Measurements from ENCODE around the gene WDR35.

WDR35 gene

GRCh38 chr2:20012282-20013125, 22.6 kb upstream of the WDR35 start, which contains the start of gene MATN3:
Gene MATN3, minus strand, starts transcription at chr2:20012668. Its CDS starts 37 bp downstream, at chr2:20012631.
- no peak for TF ChIP-seq CTCF (IDR thresholded peaks at IDR 0.05; ENCODE audit: control extremely low read depth, extremely low read depth, low read depth, missing control alignments)
- DNase-seq (ENCODE audit: extremely low spot score): peak; percentile 45
- ChIA-PET CTCF (interaction anchor here (1.9 to 4.7 kb wide), 4 partner anchors 10 to 85 kb away, joined by 6 to 63 read pairs (median 14); partner anchors contain the start of gene LAPTM4A), POLR2A (no interaction called here)

DNA sequence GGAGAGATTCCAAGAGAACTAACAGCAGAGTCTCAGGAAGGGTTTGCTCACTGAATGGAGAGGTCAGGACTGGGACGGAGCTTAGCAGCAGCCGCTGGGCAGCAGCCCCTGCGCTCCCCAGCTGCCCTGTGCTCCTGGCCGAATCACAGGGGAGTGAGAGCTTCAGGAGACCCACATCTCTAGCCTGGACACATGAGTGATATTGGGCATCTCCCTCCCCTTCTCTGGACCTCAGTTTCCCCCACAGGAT, 22.1 kb upstream of the WDR35 start:
- TF ChIP-seq CTCF (IDR thresholded peaks at IDR 0.05; ENCODE audit: control extremely low read depth, extremely low read depth, low read depth, missing control alignments): no peak
- DNase-seq (ENCODE audit: extremely low spot score): no peak
- CTCF ChIA-PET: interaction anchor here (1.9 to 4.7 kb wide), 2 partner anchors 10 to 36 kb away, joined by 6 to 63 read pairs; partner anchors contain the start of gene LAPTM4A
- POLR2A ChIA-PET: no interaction called here

DNA sequence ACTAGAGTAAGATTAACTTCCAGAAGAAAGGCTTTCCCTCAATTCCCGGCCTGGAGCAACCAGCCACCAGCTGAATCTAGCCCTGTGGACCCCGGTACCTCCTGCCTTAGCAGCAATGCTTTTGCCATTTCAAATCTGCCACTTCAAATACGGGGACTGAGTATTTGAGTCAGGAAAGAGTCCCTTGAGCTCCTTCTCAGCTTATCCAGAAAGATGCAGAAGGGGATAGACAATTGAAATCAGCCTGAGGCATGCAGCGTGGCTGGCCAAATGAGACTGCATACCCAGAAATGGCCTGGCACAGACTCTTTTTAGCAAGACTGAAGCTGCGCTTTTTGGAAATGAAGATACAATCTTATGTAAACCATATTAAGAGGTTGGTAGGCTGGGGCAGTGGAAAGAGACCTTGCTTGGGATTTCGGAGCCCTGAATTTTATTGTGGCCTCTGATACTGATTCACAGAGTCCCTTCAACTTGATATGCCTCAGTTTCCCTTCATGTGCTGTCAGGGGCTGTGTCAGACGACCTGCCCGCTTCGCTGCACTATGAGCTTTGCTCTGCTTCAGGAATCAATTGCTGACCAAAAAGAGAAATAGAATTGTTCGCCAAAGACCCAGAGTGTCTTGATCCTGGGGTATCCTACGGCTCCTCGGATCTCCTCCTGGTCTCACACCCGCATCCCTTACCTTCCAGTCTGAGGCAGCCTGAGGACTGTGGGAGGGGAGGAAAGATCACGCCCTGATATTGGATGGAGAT, 21.5 kb upstream of the WDR35 start:
- no peak for DNase-seq (ENCODE audit: extremely low spot score)
- CTCF ChIA-PET: interaction anchor here (0.7 to 1.9 kb wide), 3 partner anchors 9 to 14 kb away, joined by 3 to 6 read pairs (median 4); no protein-coding TSS in a partner anchor
- no peak for TF ChIP-seq CTCF (IDR thresholded peaks at IDR 0.05; ENCODE audit: control extremely low read depth, extremely low read depth, low read depth, missing control alignments)
- POLR2A ChIA-PET: no interaction called here

GRCh38 chr2:20008703-20009102, 18.8 kb upstream of the WDR35 start:
- DNase-seq (ENCODE audit: extremely low spot score): no peak
- CTCF ChIA-PET: no interaction called here
- no peak for TF ChIP-seq CTCF (IDR thresholded peaks at IDR 0.05; ENCODE audit: control extremely low read depth, extremely low read depth, low read depth, missing control alignments)
- POLR2A ChIA-PET: no interaction called here

DNA sequence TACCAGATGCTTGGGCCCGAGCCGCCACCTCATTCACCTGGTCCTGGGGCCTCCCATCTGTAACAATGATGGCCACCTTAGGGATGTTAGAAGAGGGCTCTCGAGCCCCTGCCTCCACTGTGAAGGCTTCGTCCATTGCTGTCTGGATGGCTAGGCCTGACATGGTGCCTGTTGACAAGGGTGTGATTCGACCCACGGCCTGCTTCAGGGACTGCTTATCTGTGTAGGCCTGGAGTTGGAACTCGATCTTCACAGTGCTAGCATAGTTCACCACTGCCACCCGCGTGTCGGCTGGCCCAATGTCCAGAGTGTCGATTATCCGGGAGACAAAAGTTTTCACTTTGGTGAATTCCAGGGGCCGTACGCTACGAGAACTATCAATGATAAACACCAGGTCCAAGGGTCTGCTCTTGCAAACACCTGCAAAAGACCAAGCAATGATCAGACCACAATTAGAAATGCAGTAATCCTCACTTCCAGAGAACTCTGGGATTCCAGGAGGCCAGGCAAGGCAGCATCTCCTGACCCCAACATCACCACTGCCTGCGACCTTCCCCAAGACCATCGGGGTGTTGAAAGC, 16.1 kb upstream of the WDR35 start:
- no peak for TF ChIP-seq CTCF (IDR thresholded peaks at IDR 0.05; ENCODE audit: control extremely low read depth, extremely low read depth, low read depth, missing control alignments)
- no peak for DNase-seq (ENCODE audit: extremely low spot score)
- POLR2A ChIA-PET: no interaction called here
- CTCF ChIA-PET: interaction anchor here (0.9 to 1.6 kb wide), 2 partner anchors 9 to 10 kb away, joined by 5 read pairs; no protein-coding TSS in a partner anchor

DNA sequence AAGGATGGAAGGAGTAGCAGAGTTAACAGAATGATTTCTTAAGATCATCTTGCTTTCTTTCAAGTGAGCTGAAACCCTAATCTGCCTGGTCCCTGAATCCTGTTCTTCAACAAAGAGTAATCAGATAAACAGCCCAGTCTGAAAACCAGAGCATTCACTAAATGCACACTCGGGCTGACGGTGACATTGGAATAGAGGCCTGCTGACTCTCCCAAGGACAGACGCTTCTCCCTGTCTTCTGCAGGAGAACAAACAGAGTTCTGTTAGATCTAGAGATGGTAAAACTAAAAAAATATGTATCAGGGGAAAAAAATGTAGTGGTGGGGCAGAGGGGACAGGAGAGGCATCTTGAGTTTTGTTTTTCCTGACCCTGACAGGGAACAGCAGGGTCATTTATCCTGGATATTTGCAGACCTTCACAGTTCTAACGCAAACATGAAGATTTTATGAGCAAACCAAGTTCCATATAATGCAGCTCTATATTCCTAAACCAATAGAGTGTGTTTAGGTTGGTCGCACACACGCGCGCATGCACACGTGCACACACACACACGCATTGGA, 15.2 kb upstream of the WDR35 start:
- no peak for TF ChIP-seq CTCF (IDR thresholded peaks at IDR 0.05; ENCODE audit: control extremely low read depth, extremely low read depth, low read depth, missing control alignments)
- POLR2A ChIA-PET: no interaction called here
- CTCF ChIA-PET: interaction anchor here (0.9 kb wide), 1 partner anchor 10 kb away, joined by 5 read pairs; no protein-coding TSS in a partner anchor
- DNase-seq (ENCODE audit: extremely low spot score): no peak

All from GM10248 (cell line).